ENCODE data around the gene HSPBP1.

The HSPBP1 gene

GRCh38 chr19:55257461-55258420 is 22.2 kb downstream of the HSPBP1 start:
- H3K9me3 ChIP-seq (ENCODE audit: control insufficient read depth, insufficient read depth, low read depth, low read length) = no peaks in the 10 kb centered on the region
- CTCF ChIA-PET = interaction anchor here (0.6 to 0.7 kb wide), 3 partner anchors 44 to 91 kb away, joined by 3 to 5 read pairs (median 3); partner anchors contain the start of gene DNAAF3
- H3K4me3 ChIP-seq (ENCODE audit: low read depth, low read length) = peak overlapping the region; percentile 96
- POLR2A ChIA-PET = interaction anchor here (0.6 to 2.9 kb wide), 4 partner anchors 81 to 116 kb away, joined by 3 to 15 read pairs (median 4); partner anchors contain the start of gene KMT5C
- H3K27ac ChIP-seq (ENCODE audit: extremely low read depth, low read depth, low read length) = peak overlapping the region; percentile 94
- H3K36me3 ChIP-seq (ENCODE audit: control insufficient read depth in 2 of 2, insufficient read depth in 1 of 2, low read length in 2 of 2) = peaks cover 0 to 31% of the 10 kb centered on the region in 2 experiments; a peak in 2 of 3 replicates
- H3K4me1 ChIP-seq (ENCODE audit: control insufficient read depth, insufficient read depth, low read length) = peaks cover 28% of the 10 kb centered on the region
- TF ChIP-seq ZBTB7A (tag by site-specific recombination; IDR thresholded peaks at IDR 0.05; ENCODE audit: low read depth) (no peak), SP3 (tag by site-specific recombination; IDR thresholded peaks at IDR 0.05) (0 out of 2 replicates have a peak, but pooled peaks have one; percentile 11), ZNF488 (tag by site-specific recombination; IDR thresholded peaks at IDR 0.05) (no peak), HIC1 (tag by site-specific recombination; IDR thresholded peaks at IDR 0.05) (peak; percentile 68), ZNF214 (tag by site-specific recombination; IDR thresholded peaks at IDR 0.05; ENCODE audit: borderline replicate concordance) (no peak), ZNF121 (tag by site-specific recombination; IDR thresholded peaks at IDR 0.05) (no peak), PRDM4 (tag by site-specific recombination; IDR thresholded peaks at IDR 0.05) (no peak), ZNF692 (tag by site-specific recombination; IDR thresholded peaks at IDR 0.05) (0 out of 2 replicates have a peak, but pooled peaks have one; percentile 17), ZNF366 (tag by site-specific recombination; conservative IDR thresholded peaks at IDR 0.05) (0 out of 2 replicates have a peak, but pooled peaks have one; percentile 10), SALL2 (tag by site-specific recombination; IDR thresholded peaks at IDR 0.05; ENCODE audit: borderline replicate concordance) (no peak), ZNF433 (tag by site-specific recombination; IDR thresholded peaks at IDR 0.05; ENCODE audit: low read depth) (no peak), ZNF248 (tag by site-specific recombination; IDR thresholded peaks at IDR 0.05) (no peak), HOXA7 (CRISPR knock-in tag; IDR thresholded peaks at IDR 0.05; ENCODE audit: borderline replicate concordance) (no peak), ZNF404 (tag by site-specific recombination; IDR thresholded peaks at IDR 0.05) (no peak), ZNF391 (tag by site-specific recombination; IDR thresholded peaks at IDR 0.05; ENCODE audit: borderline replicate concordance, low read depth) (no peak), ZNF10 (tag by site-specific recombination; IDR thresholded peaks at IDR 0.05) (no peak), ZNF785 (tag by site-specific recombination; IDR thresholded peaks at IDR 0.05) (no peak), HOXD13 (CRISPR knock-in tag; IDR thresholded peaks at IDR 0.05; ENCODE audit: borderline replicate concordance) (no peak), ZNF558 (tag by site-specific recombination; IDR thresholded peaks at IDR 0.05) (no peak), ZFHX2 (tag by site-specific recombination; conservative IDR thresholded peaks at IDR 0.05) (peak; percentile 93), KLF10 (tag by site-specific recombination; IDR thresholded peaks at IDR 0.05) (no peak), REPIN1 (tag by site-specific recombination; IDR thresholded peaks at IDR 0.05; ENCODE audit: low read depth) (no peak), PBX3 (CRISPR knock-in tag; IDR thresholded peaks at IDR 0.05) (no peak), ZNF501 (tag by site-specific recombination; IDR thresholded peaks at IDR 0.05) (0 out of 2 replicates have a peak, but pooled peaks have one; percentile 15), TRIM28 (IDR thresholded peaks at IDR 0.05; ENCODE audit: borderline replicate concordance, low read length) (no peak), ZNF211 (tag by site-specific recombination; IDR thresholded peaks at IDR 0.05; ENCODE audit: low read depth) (no peak), ZSCAN30 (tag by site-specific recombination; IDR thresholded peaks at IDR 0.05) (no peak), KLF8 (tag by site-specific recombination; IDR thresholded peaks at IDR 0.05) (no peak), ZNF426 (tag by site-specific recombination; IDR thresholded peaks at IDR 0.05) (no peak), ZNF791 (tag by site-specific recombination; IDR thresholded peaks at IDR 0.05) (no peak)

All from HEK293 (cell line).